H9 (cell line): Measurements from ENCODE around the gene GNAS. TPM values are rescaled to one million over a fixed set of nuclear protein-coding genes. Genes with fewer than 3 reads are reported as not detected.

Experiments used
- DNase-seq: peaks from one replicate; pipeline ENCODE4 v3.0.0-alpha.2; 2017
- H2AFZ ChIP-seq: one replicate; pipeline ENCODE4 v1.6.1; 2013; ENCODE audit warnings: mild to moderate bottlenecking, low read length, control low read depth, moderate library complexity
- H2AK5ac ChIP-seq: 2 replicates; pipeline ENCODE4 v1.6.1; 2013; ENCODE audit warnings: low read length, control low read depth, mixed read lengths; ENCODE audit not compliant: insufficient read length
- H2BK120ac ChIP-seq: one replicate; pipeline ENCODE4 v1.6.1; 2013; ENCODE audit warnings: low read depth, mild to moderate bottlenecking, low read length, control low read depth, inconsistent platforms; ENCODE audit not compliant: poor library complexity, severe bottlenecking
- H2BK12ac ChIP-seq: 2 replicates; pipeline ENCODE4 v1.6.1; 2013; ENCODE audit warnings: low read length, control low read depth, mixed read lengths, low read depth; ENCODE audit not compliant: insufficient read length
- H2BK15ac ChIP-seq: 2 replicates; pipeline ENCODE4 v1.6.1; 2013; ENCODE audit warnings: low read depth, low read length, control low read depth
- H2BK20ac ChIP-seq: one replicate; pipeline ENCODE4 v1.6.1; 2013; ENCODE audit warnings: low read depth, mild to moderate bottlenecking, low read length, control low read depth, inconsistent platforms; ENCODE audit not compliant: poor library complexity, severe bottlenecking
- H2BK5ac ChIP-seq: 2 replicates; pipeline ENCODE4 v1.6.1; 2013; ENCODE audit warnings: low read length, control low read depth, mixed read lengths; ENCODE audit not compliant: insufficient read length
- H3K14ac ChIP-seq: 2 replicates; pipeline ENCODE4 v1.6.1; 2013; ENCODE audit warnings: low read length, control low read depth; ENCODE audit not compliant: insufficient read depth
- H3K18ac ChIP-seq: 2 replicates; pipeline ENCODE4 v1.6.1; 2013; ENCODE audit warnings: low read depth, mild to moderate bottlenecking, mixed read lengths, low read length, control low read depth; ENCODE audit not compliant: insufficient read length
- H3K23ac ChIP-seq: 2 replicates; pipeline ENCODE4 v1.6.1; 2013; ENCODE audit warnings: low read length, control low read depth, mixed read lengths, low read depth; ENCODE audit not compliant: insufficient read length
- H3K23me2 ChIP-seq: 2 replicates; pipeline ENCODE4 v1.6.1; 2013; ENCODE audit warnings: low read depth, mild to moderate bottlenecking, mixed read lengths, low read length, control low read depth; ENCODE audit not compliant: insufficient read length, poor library complexity, severe bottlenecking
- H3K27ac ChIP-seq: 2 replicates; pipeline ENCODE4 v1.5.1; 2013; ENCODE audit warnings: low read length, control low read depth, mixed read lengths, low read depth; ENCODE audit not compliant: insufficient read length
- H3K27me3 ChIP-seq: 2 replicates; pipeline ENCODE4 v1.6.1; 2013; ENCODE audit warnings: low read length, control low read depth, inconsistent platforms; ENCODE audit not compliant: insufficient read depth
- H3K4ac ChIP-seq: 2 replicates; pipeline ENCODE4 v1.6.1; 2013; ENCODE audit warnings: low read depth, mild to moderate bottlenecking, control low read depth, inconsistent platforms, low read length, moderate library complexity
- H3K4me1 ChIP-seq: 2 replicates; pipeline ENCODE4 v1.6.1; 2013; ENCODE audit warnings: low read length, control low read depth, inconsistent platforms; ENCODE audit not compliant: insufficient read depth
- H3K4me2 ChIP-seq: 2 replicates; pipeline ENCODE4 v1.6.1; 2013; ENCODE audit warnings: low read length, control low read depth, mixed read lengths; ENCODE audit not compliant: insufficient read length, insufficient read depth
- H3K56ac ChIP-seq: 2 replicates; pipeline ENCODE4 v1.6.1; 2013; ENCODE audit warnings: low read depth, mild to moderate bottlenecking, mixed read lengths, low read length, control low read depth; ENCODE audit not compliant: insufficient read length
- H3K79me1 ChIP-seq: 2 replicates; pipeline ENCODE4 v1.6.1; 2013; ENCODE audit warnings: low read depth, mild to moderate bottlenecking, moderate library complexity, low read length, control low read depth, inconsistent platforms; ENCODE audit not compliant: insufficient read depth, poor library complexity, severe bottlenecking
- H3K79me2 ChIP-seq: 2 replicates; pipeline ENCODE4 v1.6.1; 2013; ENCODE audit warnings: low read length, control low read depth, inconsistent platforms; ENCODE audit not compliant: insufficient read depth
- H3K9ac ChIP-seq: 2 replicates; pipeline ENCODE4 v1.6.1; 2013; ENCODE audit warnings: low read length, control low read depth, mixed read lengths; ENCODE audit not compliant: insufficient read length; ENCODE audit errors: extremely low read depth
- H3K9me3 ChIP-seq: one replicate; pipeline ENCODE4 v1.6.1; 2013; ENCODE audit warnings: low read depth, low read length, inconsistent platforms; ENCODE audit not compliant: control insufficient read depth
- H3T11ph ChIP-seq: one replicate; pipeline ENCODE4 v1.6.1; 2013; ENCODE audit warnings: mild to moderate bottlenecking, low read length, control low read depth, inconsistent platforms
- H4K20me1 ChIP-seq: one replicate; pipeline ENCODE4 v1.6.1; 2013; ENCODE audit not compliant: control insufficient read depth, insufficient read length, insufficient read depth
- H4K5ac ChIP-seq: 2 replicates; pipeline ENCODE4 v1.6.1; 2013; ENCODE audit warnings: low read depth, mild to moderate bottlenecking, mixed read lengths, low read length, control low read depth; ENCODE audit not compliant: insufficient read length
- H4K8ac ChIP-seq: replicated peaks from 2 replicates; pipeline ENCODE4 v1.6.1; 2013; ENCODE audit warnings: low read length, control low read depth, mixed read lengths, low read depth; ENCODE audit not compliant: insufficient read length
- H4K91ac ChIP-seq: 2 replicates; pipeline ENCODE4 v1.6.1; 2013; ENCODE audit warnings: low read depth, mild to moderate bottlenecking, moderate library complexity, mixed read lengths, low read length, control low read depth; ENCODE audit not compliant: insufficient read length
- H3K27ac Mint-ChIP-seq, 3 experiments: 2 replicates in 2 of 3; 3 replicates in 1 of 3; pipeline ENCODE4 v1.8.0; 2020 to 2021; ENCODE audit warnings: mixed read lengths in 3 of 3, mild to moderate bottlenecking in 1 of 3, moderate library complexity in 1 of 3
- H3K27me3 Mint-ChIP-seq: 2 replicates; pipeline ENCODE4 v1.8.0; 2021; ENCODE audit warnings: low read depth, mild to moderate bottlenecking, moderate library complexity, mixed read lengths
- H3K36me3 Mint-ChIP-seq, 3 experiments: 2 replicates in 2 of 3; 3 replicates in 1 of 3; pipeline ENCODE4 v1.8.0; 2020 to 2021; ENCODE audit warnings: low read depth in 3 of 3, mixed read lengths in 3 of 3; ENCODE audit not compliant: insufficient read depth in 1 of 3
- H3K4me1 Mint-ChIP-seq, 2 experiments: 2 replicates each; pipeline ENCODE4 v1.8.0; 2020; ENCODE audit warnings: mixed read lengths in 2 of 2
- H3K4me3 Mint-ChIP-seq, 2 experiments: 2 replicates in 1 of 2; 3 replicates in 1 of 2; pipeline ENCODE4 v1.8.0; 2020 to 2021; ENCODE audit warnings: mild to moderate bottlenecking in 2 of 2, mixed read lengths in 2 of 2, moderate library complexity in 1 of 2
- H3K9me3 Mint-ChIP-seq, 2 experiments: 2 replicates in 1 of 2; 3 replicates in 1 of 2; pipeline ENCODE4 v1.8.0; 2020; ENCODE audit warnings: mild to moderate bottlenecking in 2 of 2, mixed read lengths in 2 of 2, moderate library complexity in 1 of 2
- WGBS: extraction: QIAGEN DNeasy Blood & Tissue Kit; methylation state at CpG from one replicate; pipeline ENCODE4 v1.1.7; 2013; ENCODE audit warnings: missing lambda C conversion rate, low lambda C conversion rate, mixed read lengths; ENCODE audit not compliant: insufficient read length; ENCODE audit errors: extremely low coverage; 5-methylcytosine and 5-hydroxymethylcytosine counted together
- total RNA-seq: library from RNA; stranded (reverse); gene quantifications from 2 replicates; pipeline ENCODE4 v1.2.1, GENCODE V29; 2021
- TF ChIP-seq, protein P1 (sequence below): fragments of 200-600 bp; sonication (generic); conservative IDR thresholded peaks from 3 replicates; pipeline ENCODE4 v1.8.0; 2021; ENCODE audit warnings: antibody characterized with exemption, mild to moderate bottlenecking

The GNAS gene
- total RNA-seq, 1 experiment from 2014 or later: 920 TPM

DNA sequence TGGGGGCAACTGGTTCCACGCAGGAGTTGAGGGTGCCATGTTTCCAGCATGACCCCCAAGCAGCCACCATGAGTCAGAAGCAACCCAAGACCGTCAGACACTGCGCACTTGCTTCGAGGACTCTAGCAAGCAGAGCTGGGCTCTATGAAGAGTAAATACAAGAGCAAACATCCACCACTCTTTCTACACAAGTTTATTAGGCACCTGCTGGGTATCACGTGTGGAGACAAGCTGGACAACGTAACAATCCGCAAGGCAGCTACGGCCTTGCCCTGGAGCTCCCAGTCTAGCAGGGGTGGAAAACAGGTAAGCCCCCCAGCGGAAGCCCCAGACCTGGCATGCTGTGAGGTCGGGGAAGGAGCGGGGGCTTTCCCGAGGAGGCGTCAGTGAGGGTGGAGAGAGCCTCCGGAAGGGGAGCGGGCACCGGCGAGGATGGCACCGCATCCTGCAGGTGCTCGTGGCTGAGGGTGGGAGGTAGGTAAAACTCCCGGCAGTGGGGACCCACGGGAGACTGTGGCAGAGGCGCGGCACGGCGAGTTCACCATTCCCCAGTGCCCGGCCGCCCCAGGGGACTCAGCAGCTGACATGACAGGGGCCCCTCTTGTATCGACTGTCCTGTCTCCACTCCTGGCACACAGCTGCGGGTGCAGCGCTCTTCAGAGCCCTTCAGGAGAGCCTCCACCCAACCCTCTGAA, 35.4 kb upstream of the GNAS start:
- H3K23ac ChIP-seq: no peak overlapping the region
- H3K9ac ChIP-seq: no peak overlapping the region
- no peak overlapping the region for H2BK15ac ChIP-seq
- H3T11ph ChIP-seq: no peak overlapping the region
- H3K79me2 ChIP-seq: no peaks in the 10 kb centered on the region
- H2AFZ ChIP-seq: no peak overlapping the region
- Mint-ChIP-seq H3K27me3 (peaks cover 11% of the 10 kb centered on the region), H3K9me3 (peaks cover 0 to 10% of the 10 kb centered on the region in 2 experiments; a peak in 3 of 5 replicates), H3K4me1 (peaks cover 3 to 11% of the 10 kb centered on the region in 2 experiments; a peak in 3 of 4 replicates), H3K27ac (peak overlapping the region in 2 of 3 experiments; percentile 8 to 30; a peak in 4 of 7 replicates), H3K36me3 (peaks cover 33 to 44% (median 43%) of the 10 kb centered on the region in 3 experiments), H3K4me3 (no peak overlapping the region)
- no peaks in the 10 kb centered on the region for H3K4me1 ChIP-seq
- H4K5ac ChIP-seq: no peak overlapping the region
- H3K27ac ChIP-seq: no peak overlapping the region
- H4K8ac ChIP-seq: no peak overlapping the region
- no CpG with 5 or more reads among the region's 30 CpGs for WGBS
- DNase-seq: no peak
- no peak overlapping the region for H3K4ac ChIP-seq
- H3K27me3 ChIP-seq: no peaks in the 10 kb centered on the region
- no peak overlapping the region for H4K91ac ChIP-seq
- no peak overlapping the region for H3K4me2 ChIP-seq
- H2BK5ac ChIP-seq: no peak overlapping the region
- H2AK5ac ChIP-seq: no peak overlapping the region
- TF ChIP-seq, protein P1, sequence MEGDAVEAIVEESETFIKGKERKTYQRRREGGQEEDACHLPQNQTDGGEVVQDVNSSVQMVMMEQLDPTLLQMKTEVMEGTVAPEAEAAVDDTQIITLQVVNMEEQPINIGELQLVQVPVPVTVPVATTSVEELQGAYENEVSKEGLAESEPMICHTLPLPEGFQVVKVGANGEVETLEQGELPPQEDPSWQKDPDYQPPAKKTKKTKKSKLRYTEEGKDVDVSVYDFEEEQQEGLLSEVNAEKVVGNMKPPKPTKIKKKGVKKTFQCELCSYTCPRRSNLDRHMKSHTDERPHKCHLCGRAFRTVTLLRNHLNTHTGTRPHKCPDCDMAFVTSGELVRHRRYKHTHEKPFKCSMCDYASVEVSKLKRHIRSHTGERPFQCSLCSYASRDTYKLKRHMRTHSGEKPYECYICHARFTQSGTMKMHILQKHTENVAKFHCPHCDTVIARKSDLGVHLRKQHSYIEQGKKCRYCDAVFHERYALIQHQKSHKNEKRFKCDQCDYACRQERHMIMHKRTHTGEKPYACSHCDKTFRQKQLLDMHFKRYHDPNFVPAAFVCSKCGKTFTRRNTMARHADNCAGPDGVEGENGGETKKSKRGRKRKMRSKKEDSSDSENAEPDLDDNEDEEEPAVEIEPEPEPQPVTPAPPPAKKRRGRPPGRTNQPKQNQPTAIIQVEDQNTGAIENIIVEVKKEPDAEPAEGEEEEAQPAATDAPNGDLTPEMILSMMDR: no peak
- H3K18ac ChIP-seq: no peak overlapping the region
- H3K9me3 ChIP-seq: no peaks in the 10 kb centered on the region
- H2BK12ac ChIP-seq: no peak overlapping the region
- no peak overlapping the region for H3K56ac ChIP-seq
- H2BK20ac ChIP-seq: no peak overlapping the region
- no peaks in the 10 kb centered on the region for H4K20me1 ChIP-seq
- no peak overlapping the region for H2BK120ac ChIP-seq
- no peaks in the 10 kb centered on the region for H3K79me1 ChIP-seq
- no peaks in the 10 kb centered on the region for H3K23me2 ChIP-seq
- no peak overlapping the region for H3K14ac ChIP-seq
